Mammary epithelial cell (primary cell): ENCODE measurements around the gene LRIG1.

Experiments used
- CTCF ChIP-seq, 2 donors: IDR thresholded peaks in 1 of 2; conservative IDR thresholded peaks in 1 of 2; 2 replicates each; pipeline ENCODE4 v1.5.1; 2011 to 2012; ENCODE audit warnings: inconsistent platforms in 2 of 2, low read length in 2 of 2, mild to moderate bottlenecking in 2 of 2, control low read depth in 1 of 2, low read depth in 1 of 2; ENCODE audit not compliant: insufficient read depth in 1 of 2; ENCODE audit errors: extremely low read depth in 1 of 2
- EZH2 ChIP-seq: IDR thresholded peaks from 2 replicates; pipeline ENCODE4 v1.6.1; 2012; ENCODE audit warnings: low read length, inconsistent platforms, borderline replicate concordance

- TF ChIP-seq CTCF (conservative IDR thresholded peaks at IDR 0.05 in 1 of 2, IDR thresholded peaks at IDR 0.05 in 1 of 2; ENCODE audit: extremely low read depth in 1 of 2, insufficient read depth in 1 of 2, low read depth in 1 of 2, low read length in 2 of 2), result no peak
- no peak for TF ChIP-seq EZH2
These were observed 16.4 kb upstream of the LRIG1 start for GRCh38 chr3:66517241-66517640.
